ENCODE measurements around the gene RRP9.

Gene RRP9

DNA sequence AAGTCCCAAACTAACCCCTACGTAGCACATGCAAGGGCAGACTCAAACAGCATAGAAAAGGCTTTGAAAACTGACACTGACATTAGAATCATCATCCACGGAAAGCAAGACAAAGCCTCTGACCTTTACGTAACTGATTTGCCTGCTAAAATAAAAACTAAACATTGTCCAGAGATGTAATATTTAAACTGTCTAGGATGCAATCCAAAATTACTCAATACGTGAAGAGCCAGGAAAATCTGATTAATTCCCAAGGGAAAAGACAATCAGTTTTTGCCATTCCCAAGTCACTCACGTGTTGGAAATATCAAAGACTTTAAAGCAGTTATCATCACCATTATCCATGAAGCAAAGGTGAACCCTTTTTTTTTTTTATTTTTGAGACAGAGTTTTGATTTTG is 25.3 kb downstream of the RRP9 start:
- TF ChIP-seq NFIC (IDR thresholded peaks at IDR 0.05) = no peak
- TF ChIP-seq, protein P1, sequence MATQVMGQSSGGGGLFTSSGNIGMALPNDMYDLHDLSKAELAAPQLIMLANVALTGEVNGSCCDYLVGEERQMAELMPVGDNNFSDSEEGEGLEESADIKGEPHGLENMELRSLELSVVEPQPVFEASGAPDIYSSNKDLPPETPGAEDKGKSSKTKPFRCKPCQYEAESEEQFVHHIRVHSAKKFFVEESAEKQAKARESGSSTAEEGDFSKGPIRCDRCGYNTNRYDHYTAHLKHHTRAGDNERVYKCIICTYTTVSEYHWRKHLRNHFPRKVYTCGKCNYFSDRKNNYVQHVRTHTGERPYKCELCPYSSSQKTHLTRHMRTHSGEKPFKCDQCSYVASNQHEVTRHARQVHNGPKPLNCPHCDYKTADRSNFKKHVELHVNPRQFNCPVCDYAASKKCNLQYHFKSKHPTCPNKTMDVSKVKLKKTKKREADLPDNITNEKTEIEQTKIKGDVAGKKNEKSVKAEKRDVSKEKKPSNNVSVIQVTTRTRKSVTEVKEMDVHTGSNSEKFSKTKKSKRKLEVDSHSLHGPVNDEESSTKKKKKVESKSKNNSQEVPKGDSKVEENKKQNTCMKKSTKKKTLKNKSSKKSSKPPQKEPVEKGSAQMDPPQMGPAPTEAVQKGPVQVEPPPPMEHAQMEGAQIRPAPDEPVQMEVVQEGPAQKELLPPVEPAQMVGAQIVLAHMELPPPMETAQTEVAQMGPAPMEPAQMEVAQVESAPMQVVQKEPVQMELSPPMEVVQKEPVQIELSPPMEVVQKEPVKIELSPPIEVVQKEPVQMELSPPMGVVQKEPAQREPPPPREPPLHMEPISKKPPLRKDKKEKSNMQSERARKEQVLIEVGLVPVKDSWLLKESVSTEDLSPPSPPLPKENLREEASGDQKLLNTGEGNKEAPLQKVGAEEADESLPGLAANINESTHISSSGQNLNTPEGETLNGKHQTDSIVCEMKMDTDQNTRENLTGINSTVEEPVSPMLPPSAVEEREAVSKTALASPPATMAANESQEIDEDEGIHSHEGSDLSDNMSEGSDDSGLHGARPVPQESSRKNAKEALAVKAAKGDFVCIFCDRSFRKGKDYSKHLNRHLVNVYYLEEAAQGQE (IDR thresholded peaks at IDR 0.05; ENCODE audit: low read depth) = no peak
- TF ChIP-seq RAD21 (IDR thresholded peaks at IDR 0.05; ENCODE audit: low read depth) = no peak
- TF ChIP-seq, protein P2, sequence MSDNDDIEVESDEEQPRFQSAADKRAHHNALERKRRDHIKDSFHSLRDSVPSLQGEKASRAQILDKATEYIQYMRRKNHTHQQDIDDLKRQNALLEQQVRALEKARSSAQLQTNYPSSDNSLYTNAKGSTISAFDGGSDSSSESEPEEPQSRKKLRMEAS (IDR thresholded peaks at IDR 0.05) = no peak
- TF ChIP-seq CREB1 (IDR thresholded peaks at IDR 0.05; ENCODE audit: low read depth) = no peak

DNA sequence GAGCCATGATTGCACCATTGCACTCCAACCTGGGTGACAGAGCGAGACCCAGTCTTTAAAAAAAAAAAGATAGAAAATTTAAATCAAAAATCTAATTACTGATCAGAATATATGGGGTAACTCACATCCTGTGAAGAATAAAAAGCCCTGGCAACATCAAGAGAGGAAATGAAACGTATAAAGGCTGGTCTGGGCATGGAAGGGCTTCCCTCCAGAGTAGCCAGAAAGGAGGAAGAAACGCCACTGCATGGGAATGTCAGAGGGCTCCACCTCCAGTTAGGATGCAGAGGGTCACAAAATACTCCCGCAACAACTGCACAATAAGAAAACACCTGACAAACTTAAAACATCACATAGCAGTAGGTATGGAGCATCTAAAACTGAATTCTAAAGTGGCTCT is 33.7 kb downstream of the RRP9 start:
- no peak for TF ChIP-seq ZBTB7A (IDR thresholded peaks at IDR 0.05; ENCODE audit: low read depth)
- TF ChIP-seq, protein P3, sequence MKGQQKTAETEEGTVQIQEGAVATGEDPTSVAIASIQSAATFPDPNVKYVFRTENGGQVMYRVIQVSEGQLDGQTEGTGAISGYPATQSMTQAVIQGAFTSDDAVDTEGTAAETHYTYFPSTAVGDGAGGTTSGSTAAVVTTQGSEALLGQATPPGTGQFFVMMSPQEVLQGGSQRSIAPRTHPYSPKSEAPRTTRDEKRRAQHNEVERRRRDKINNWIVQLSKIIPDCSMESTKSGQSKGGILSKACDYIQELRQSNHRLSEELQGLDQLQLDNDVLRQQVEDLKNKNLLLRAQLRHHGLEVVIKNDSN (IDR thresholded peaks at IDR 0.05) = no peak
- TF ChIP-seq EP300 (IDR thresholded peaks at IDR 0.05; ENCODE audit: borderline replicate concordance) = no peak
- TF ChIP-seq YY1 (IDR thresholded peaks at IDR 0.05; ENCODE audit: low read depth) = no peak
- no peak for TF ChIP-seq NFIC (IDR thresholded peaks at IDR 0.05)
- TF ChIP-seq, protein P1 (IDR thresholded peaks at IDR 0.05; ENCODE audit: low read depth) = no peak
- TF ChIP-seq, protein P2 (IDR thresholded peaks at IDR 0.05) = no peak
- TF ChIP-seq CEBPB (IDR thresholded peaks at IDR 0.05) = no peak
- TF ChIP-seq TCF12 (IDR thresholded peaks at IDR 0.05; ENCODE audit: low read depth) = no peak
- TF ChIP-seq TAF1 (IDR thresholded peaks at IDR 0.05; ENCODE audit: low read depth) = no peak
- TF ChIP-seq RAD21 (IDR thresholded peaks at IDR 0.05; ENCODE audit: low read depth) = no peak
- TF ChIP-seq CREB1 (IDR thresholded peaks at IDR 0.05; ENCODE audit: low read depth) = no peak
- TF ChIP-seq EGR1 (IDR thresholded peaks at IDR 0.05) = no peak

DNA sequence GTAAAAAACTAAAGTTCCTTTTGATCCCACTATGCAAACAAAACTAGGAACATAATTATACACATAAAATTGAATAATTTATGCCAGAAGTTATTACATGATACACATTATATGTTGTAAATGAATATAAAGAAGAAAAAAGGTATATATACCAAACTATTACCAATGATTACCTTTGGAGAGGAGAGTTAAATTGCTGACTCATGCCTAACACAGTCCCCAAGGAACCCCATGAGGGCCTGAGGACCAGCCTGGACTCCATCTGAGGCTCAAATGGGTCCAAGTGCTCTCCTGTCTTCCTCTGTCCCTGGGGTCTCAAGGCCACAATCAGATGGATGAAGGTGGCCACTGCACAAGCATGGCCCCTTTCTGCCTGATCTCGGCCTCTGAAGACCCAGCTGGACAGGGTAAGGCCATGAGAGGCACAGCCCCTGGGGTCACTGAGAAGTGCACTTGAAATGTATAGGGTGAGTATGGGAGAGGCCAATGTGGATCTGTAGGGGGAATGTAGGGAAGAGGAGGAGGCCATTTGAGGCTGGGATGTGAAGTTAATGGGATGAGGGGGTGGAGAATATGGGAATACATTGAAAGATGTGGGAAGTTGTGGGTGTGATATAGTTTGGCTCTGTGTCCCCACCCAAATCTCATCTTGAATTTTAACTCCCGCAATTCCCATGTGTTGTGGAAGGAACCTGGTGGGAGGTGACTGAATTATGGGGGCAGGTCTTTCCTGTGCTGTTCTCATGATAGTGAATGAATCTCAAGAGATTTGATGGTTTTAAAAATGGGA is 37.5 kb downstream of the RRP9 start:
- TF ChIP-seq NFIC (IDR thresholded peaks at IDR 0.05) (no peak), CREB1 (IDR thresholded peaks at IDR 0.05; ENCODE audit: low read depth) (no peak), TAF1 (IDR thresholded peaks at IDR 0.05; ENCODE audit: low read depth) (no peak), EP300 (IDR thresholded peaks at IDR 0.05; ENCODE audit: borderline replicate concordance) (no peak), CEBPB (IDR thresholded peaks at IDR 0.05) (no peak), EGR1 (IDR thresholded peaks at IDR 0.05) (no peak), ZBTB7A (IDR thresholded peaks at IDR 0.05; ENCODE audit: low read depth) (no peak), YY1 (IDR thresholded peaks at IDR 0.05; ENCODE audit: low read depth) (no peak), RAD21 (IDR thresholded peaks at IDR 0.05; ENCODE audit: low read depth) (no peak), TEAD4 (IDR thresholded peaks at IDR 0.05) (no peak), TCF12 (IDR thresholded peaks at IDR 0.05; ENCODE audit: low read depth) (no peak), FOXM1 (IDR thresholded peaks at IDR 0.05; ENCODE audit: borderline replicate concordance, low read depth) (no peak)
- TF ChIP-seq, protein P2 (IDR thresholded peaks at IDR 0.05) = no peak
- TF ChIP-seq, protein P3 (IDR thresholded peaks at IDR 0.05) = no peak
- TF ChIP-seq, protein P1 (IDR thresholded peaks at IDR 0.05; ENCODE audit: low read depth) = no peak

DNA sequence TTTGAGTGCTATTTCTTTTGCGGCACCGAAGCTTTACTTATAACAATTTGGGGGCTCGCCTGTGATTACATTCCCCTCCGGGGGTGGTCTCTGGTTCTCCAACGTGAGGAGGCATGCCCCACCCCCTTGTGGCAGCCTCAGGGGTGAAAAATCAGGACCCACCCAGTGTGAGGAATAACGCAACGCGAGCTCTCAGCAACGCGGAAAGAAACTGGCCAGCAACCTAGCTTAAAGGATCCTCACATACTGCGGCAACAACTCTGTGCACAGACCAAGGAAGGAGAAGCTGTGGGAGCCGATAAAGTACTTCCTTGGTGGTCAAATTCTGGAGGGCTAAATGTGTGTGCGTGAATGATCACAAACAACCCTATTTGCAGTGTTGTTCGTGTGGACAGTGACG is 44.3 kb downstream of the RRP9 start:
- TF ChIP-seq RAD21 (IDR thresholded peaks at IDR 0.05; ENCODE audit: low read depth) (no peak), TCF12 (IDR thresholded peaks at IDR 0.05; ENCODE audit: low read depth) (no peak), EP300 (IDR thresholded peaks at IDR 0.05; ENCODE audit: borderline replicate concordance) (no peak)
